SK-N-SH (cell line): ENCODE results near the gene CDC42. TPM values are rescaled to one million over a fixed set of nuclear protein-coding genes. Genes with fewer than 3 reads are reported as not detected.

Experiments used
- CTCF ChIA-PET: fragments of 300-600, 350-600 bp; formaldehyde crosslinking; extraction: SDS; loops from one replicate; lab custom pipeline; 2021; lab: Yijun Ruan, JAX
- POLR2A ChIA-PET: fragments of 350-600 bp; sonication (Branson Sonifier 250); formaldehyde crosslinking; extraction: SDS; loops from one replicate; lab custom pipeline; 2020; ENCODE audit warnings: antibody characterized with exemption, inconsistent platforms; lab: Yijun Ruan, JAX
- DNase-seq: peaks from one replicate; pipeline ENCODE4 v3.0.0; 2012
- H2AFZ ChIP-seq: fragments of 200-600 bp; sonication (generic); 2 replicates; pipeline ENCODE4 v1.8.1; 2016; ENCODE audit warnings: antibody characterized with exemption, mild to moderate bottlenecking, low read depth
- H3F3A ChIP-seq: fragments of 200-600 bp; sonication (generic); replicated peaks from 2 replicates; pipeline ENCODE3; 2016; ENCODE audit warnings: antibody characterized with exemption, mild to moderate bottlenecking; ENCODE audit not compliant: insufficient read depth
- H3K27ac ChIP-seq, 2 experiments: fragments of 200-500 bp in 1 of 2; fragments of 200-600 bp in 1 of 2; sonication (Bioruptor generic) in 1 of 2; sonication (generic), shearing (Covaris generic) in 1 of 2; 2 replicates each; pipeline versions ENCODE4 v1.5.1 to v1.6.1; 2014 to 2016; ENCODE audit warnings: low read depth in 2 of 2, inconsistent platforms in 1 of 2, low read length in 1 of 2, mild to moderate bottlenecking in 1 of 2, mixed read lengths in 1 of 2
- H3K27me3 ChIP-seq: fragments of 200-600 bp; sonication (generic), shearing (Covaris generic); 2 replicates; pipeline ENCODE4 v1.6.1; 2016; ENCODE audit warnings: mixed run types; ENCODE audit not compliant: insufficient read depth
- H3K36me3 ChIP-seq, 2 experiments: fragments of 200-500 bp in 1 of 2; fragments of 200-600 bp in 1 of 2; sonication (Bioruptor generic) in 1 of 2; sonication (generic) in 1 of 2; replicated peaks in 1 of 2; 2 replicates each; pipeline versions ENCODE3 to v1.5.1; 2014 to 2016; ENCODE audit warnings: low read length in 1 of 2, mild to moderate bottlenecking in 1 of 2; ENCODE audit not compliant: insufficient read depth in 2 of 2, control insufficient read depth in 1 of 2
- H3K4me1 ChIP-seq, 2 experiments: fragments of 200-500 bp in 1 of 2; fragments of 200-600 bp in 1 of 2; sonication (Bioruptor generic) in 1 of 2; sonication (generic), shearing (Covaris generic) in 1 of 2; 2 replicates each; pipeline versions ENCODE4 v1.5.1 to v1.6.1; 2014 to 2016; ENCODE audit warnings: low read depth in 1 of 2, low read length in 1 of 2, mixed run types in 1 of 2; ENCODE audit not compliant: insufficient read depth in 2 of 2, control insufficient read depth in 1 of 2
- H3K4me2 ChIP-seq: fragments of 200-600 bp; sonication (generic), shearing (Covaris generic); 2 replicates; pipeline ENCODE4 v1.6.1; 2017; ENCODE audit warnings: mixed run types
- H3K4me3 ChIP-seq, 2 experiments: fragments of 200-500 bp in 1 of 2; fragments of 200-600 bp in 1 of 2; sonication (Bioruptor generic) in 1 of 2; sonication (generic), shearing (Covaris generic) in 1 of 2; 2 replicates each; pipeline versions ENCODE4 v1.5.1 to v1.8.1; 2014 to 2016; ENCODE audit warnings: low read depth in 2 of 2, inconsistent platforms in 1 of 2, low read length in 1 of 2, mild to moderate bottlenecking in 1 of 2, mixed read lengths in 1 of 2, moderate library complexity in 1 of 2
- H3K79me2 ChIP-seq: fragments of 200-600 bp; sonication (generic); 2 replicates; pipeline ENCODE4 v1.8.1; 2017; ENCODE audit warnings: mild to moderate bottlenecking; ENCODE audit not compliant: insufficient read depth
- H3K9ac ChIP-seq: fragments of 200-600 bp; sonication (generic); 2 replicates; pipeline ENCODE4 v1.6.1; 2017; ENCODE audit warnings: mixed run types
- H3K9me2 ChIP-seq: fragments of 200-600 bp; sonication (generic); 2 replicates; pipeline ENCODE4 v1.6.1; 2017; ENCODE audit warnings: mixed run types
- H3K9me3 ChIP-seq: fragments of 200-600 bp; sonication (generic); 2 replicates; pipeline ENCODE4 v1.6.1; 2017; ENCODE audit warnings: mixed run types, mild to moderate bottlenecking, moderate library complexity
- H4K20me1 ChIP-seq: fragments of 200-600 bp; sonication (generic); 2 replicates; pipeline ENCODE4 v1.6.1; 2017; ENCODE audit warnings: mild to moderate bottlenecking, mixed run types; ENCODE audit not compliant: insufficient read depth
- CHD2 ChIP-seq: fragments of 150-350 bp; IDR thresholded peaks from 2 replicates; pipeline ENCODE4 v1.6.1; 2018; ENCODE audit warnings: low read length; ENCODE audit not compliant: partially characterized antibody
- CTCF ChIP-seq: fragments of 200-600 bp; sonication (generic); IDR thresholded peaks from 2 replicates; pipeline ENCODE4 v1.6.1; 2017; ENCODE audit warnings: antibody characterized with exemption, mild to moderate bottlenecking, moderate library complexity
- EP300 ChIP-seq, 2 experiments: IDR thresholded peaks; 2 replicates each; pipeline versions ENCODE4 v1.4.0 to v1.6.1; 2012; ENCODE audit warnings: borderline replicate concordance in 1 of 2, low read depth in 1 of 2, low read length in 1 of 2
- FOXJ3 ChIP-seq: sonication (generic); formaldehyde crosslinking; IDR thresholded peaks from 2 replicates; pipeline ENCODE4 v1.5.1; 2020; ENCODE audit warnings: mild to moderate bottlenecking, missing genetic modification reagents
- FOXM1 ChIP-seq: IDR thresholded peaks from 2 replicates; pipeline ENCODE4 v1.4.0; 2012; ENCODE audit warnings: low read depth, mild to moderate bottlenecking
- GABPA ChIP-seq: IDR thresholded peaks from 2 replicates; pipeline ENCODE4 v1.4.0; 2012; ENCODE audit warnings: low read depth, mild to moderate bottlenecking
- IRF3 ChIP-seq: fragments of 150-350 bp; IDR thresholded peaks from 2 replicates; pipeline ENCODE4 v1.6.1; 2016; ENCODE audit warnings: mild to moderate bottlenecking, low read depth, low read length
- MEF2A ChIP-seq: IDR thresholded peaks from 2 replicates; pipeline ENCODE4 v1.4.0; 2012; ENCODE audit warnings: low read depth, borderline replicate concordance
- MXI1 ChIP-seq: IDR thresholded peaks from 2 replicates; pipeline ENCODE4 v1.6.1; 2012; ENCODE audit warnings: mild to moderate bottlenecking, low read depth, low read length, improper control_type of control experiment
- PBX3 ChIP-seq: IDR thresholded peaks from 2 replicates; pipeline ENCODE4; 2012
- RAD21 ChIP-seq: IDR thresholded peaks from 2 replicates; pipeline ENCODE4 v1.6.1; 2012; ENCODE audit warnings: mild to moderate bottlenecking, low read length
- RCOR1 ChIP-seq: fragments of 150-350 bp; IDR thresholded peaks from 2 replicates; pipeline ENCODE4 v1.6.1; 2017; ENCODE audit warnings: antibody characterized with exemption, low read length
- TEAD4 ChIP-seq: IDR thresholded peaks from 2 replicates; pipeline ENCODE4 v1.4.0; 2012; ENCODE audit warnings: mild to moderate bottlenecking, borderline replicate concordance; ENCODE audit not compliant: insufficient read depth
- USF1 ChIP-seq: IDR thresholded peaks from 2 replicates; pipeline ENCODE4 v1.4.0; 2012; ENCODE audit warnings: low read depth, borderline replicate concordance
- USF2 ChIP-seq: fragments of 150-350 bp; IDR thresholded peaks from 2 replicates; pipeline ENCODE4 v1.6.1; 2017; ENCODE audit warnings: antibody characterized with exemption, low read length, low read depth, borderline replicate concordance
- ZBTB33 ChIP-seq: IDR thresholded peaks from 2 replicates; pipeline ENCODE4 v1.4.0; 2012; ENCODE audit warnings: low read depth, borderline replicate concordance
- WGBS: methylation state at CpG from one replicate; pipeline ENCODE4 v1.1.6; 2017; ENCODE audit warnings: low lambda C conversion rate; 5-methylcytosine and 5-hydroxymethylcytosine counted together
- polyA plus RNA-seq, 3 experiments: library from polyadenylated mRNA; depleted of rRNA; stranded (reverse); fragments of >200 nt; gene quantifications; 2 replicates each; pipeline ENCODE4 v1.2.3, GENCODE V29; 2012

CDC42 gene
- polyA plus RNA-seq, 1 of the 3 experiments (the other 2 are of a cell fraction), result 113 TPM

GRCh38 chr1:22071511-22071910, 19.0 kb downstream of the CDC42 start (continued):
- TF ChIP-seq IRF3 (no peak), CTCF (no peak), FOXJ3 (CRISPR knock-in tag) (no peak), EP300 (IDR thresholded peaks at IDR 0.05; ENCODE audit: borderline replicate concordance in 1 of 2, low read depth in 1 of 2, low read length in 1 of 2) (no peak), RCOR1 (no peak)

GRCh38 chr1:22074803-22075202, 22.3 kb downstream of the CDC42 start:
- Histone ChIP-seq H3F3A (peaks cover 8% of the 10 kb centered on the region), H3K4me2 (no peak overlapping the region), H3K9ac (no peak overlapping the region), H3K27ac (no peak overlapping the region; a peak in 1 of 4 replicates), H3K27me3 (no peaks in the 10 kb centered on the region), H3K4me3 (no peak overlapping the region), H4K20me1 (peaks cover 100% of the 10 kb centered on the region), H3K79me2 (peaks cover 100% of the 10 kb centered on the region), H2AFZ (no peak overlapping the region), H3K36me3 (peaks cover 12 to 52% of the 10 kb centered on the region in 2 experiments), H3K9me3 (no peaks in the 10 kb centered on the region), H3K9me2 (no peaks in the 10 kb centered on the region), H3K4me1 (no peaks in the 10 kb centered on the region; a peak in 1 of 4 replicates)
- ChIA-PET CTCF (interaction anchor here (1.3 kb wide), 1 partner anchor 15 kb away, joined by 3 read pairs; no protein-coding TSS in a partner anchor), POLR2A (no interaction called here)
- WGBS, result 52% methylated on average over 1 of the region's 1 CpG
- DNase-seq, result no peak
- TF ChIP-seq USF1 (no peak), MEF2A (no peak)

GRCh38 chr1:22075718-22076117, 23.2 kb downstream of the CDC42 start:
- Histone ChIP-seq H3K9ac (no peak overlapping the region), H2AFZ (no peak overlapping the region), H3K4me2 (no peak overlapping the region), H3K27ac (no peak overlapping the region), H3K36me3 (peaks cover 19 to 54% of the 10 kb centered on the region in 2 experiments), H3K9me2 (no peaks in the 10 kb centered on the region), H3K79me2 (peaks cover 100% of the 10 kb centered on the region), H3F3A (peaks cover 8% of the 10 kb centered on the region), H3K4me1 (no peaks in the 10 kb centered on the region; a peak in 1 of 4 replicates), H3K4me3 (no peak overlapping the region), H3K9me3 (no peaks in the 10 kb centered on the region), H4K20me1 (peaks cover 100% of the 10 kb centered on the region), H3K27me3 (no peaks in the 10 kb centered on the region)
- WGBS, result 94% methylated on average over 2 of the region's 2 CpGs
- TF ChIP-seq MXI1 (no peak), TEAD4 (no peak), RAD21 (no peak), CHD2 (no peak), USF2 (no peak), GABPA (no peak), ZBTB33 (no peak), USF1 (no peak), PBX3 (no peak), FOXM1 (no peak), EP300 (IDR thresholded peaks at IDR 0.05; ENCODE audit: borderline replicate concordance in 1 of 2, low read depth in 1 of 2, low read length in 1 of 2) (no peak)
- CTCF ChIA-PET, result no interaction called here
- POLR2A ChIA-PET, result no interaction called here
- DNase-seq, result no peak
